HFFc6 (cell line): ENCODE measurements around the gene CXADR. TPM values are rescaled to one million over a fixed set of nuclear protein-coding genes. Genes with fewer than 3 reads are reported as not detected.

ENCODE experiments used
- DNase-seq: peaks from one replicate; pipeline ENCODE4 v3.0.0-alpha.2; 2018
- H3K27ac Mint-ChIP-seq: 2 replicates; pipeline ENCODE4 v1.8.0; 2020; ENCODE audit warnings: mild to moderate bottlenecking, mixed read lengths
- H3K27me3 Mint-ChIP-seq: 2 replicates; pipeline ENCODE4 v1.8.0; 2021; ENCODE audit warnings: mild to moderate bottlenecking, moderate library complexity, mixed read lengths; ENCODE audit not compliant: insufficient read depth
- H3K36me3 Mint-ChIP-seq: 2 replicates; pipeline ENCODE4 v1.8.0; 2021; ENCODE audit warnings: low read depth, mixed read lengths
- H3K4me1 Mint-ChIP-seq: 2 replicates; pipeline ENCODE4 v1.8.0; 2020; ENCODE audit warnings: low read depth, mixed read lengths
- H3K4me3 Mint-ChIP-seq: 2 replicates; pipeline ENCODE4 v1.8.0; 2020; ENCODE audit warnings: mild to moderate bottlenecking, moderate library complexity, mixed read lengths
- H3K9me3 Mint-ChIP-seq: 2 replicates; pipeline ENCODE4 v1.8.0; 2020; ENCODE audit warnings: mild to moderate bottlenecking, mixed read lengths
- CTCF ChIP-seq: fragments of 200-600 bp; sonication (generic); IDR thresholded peaks from 2 replicates; pipeline ENCODE4 v1.5.0; 2021; ENCODE audit warnings: antibody characterized with exemption, mild to moderate bottlenecking
- total RNA-seq, 6 experiments: library from RNA; stranded (reverse); fragmentation: NEBNext Ultra II Directional; extraction: Animal tissue kit (Norgen Biotek cat#: 25700); gene quantifications; 2 replicates in 1 of 6; 3 replicates in 5 of 6; pipeline ENCODE4 v1.2.3, GENCODE V29; 2021

The CXADR gene
- total RNA-seq, 6 experiments from 2014 or later, result 0.05 to 0.28 (median 0.09) TPM; not detected in 2

- peaks cover 6% of the 10 kb centered on the region; the same call in 1 of the 2 replicates for H3K4me1 Mint-ChIP-seq
- no peak overlapping the region for H3K27ac Mint-ChIP-seq
- H3K4me3 Mint-ChIP-seq, result no peak overlapping the region
- H3K27me3 Mint-ChIP-seq, result peaks cover 14% of the 10 kb centered on the region; the same call in 1 of the 2 replicates
- DNase-seq, result no peak
- no peak for TF ChIP-seq CTCF
- H3K9me3 Mint-ChIP-seq, result no peaks in the 10 kb centered on the region
- no peaks in the 10 kb centered on the region for H3K36me3 Mint-ChIP-seq
These were observed 26.5 kb downstream of the CXADR start for GRCh38 chr21:17539323-17539722.

DNA sequence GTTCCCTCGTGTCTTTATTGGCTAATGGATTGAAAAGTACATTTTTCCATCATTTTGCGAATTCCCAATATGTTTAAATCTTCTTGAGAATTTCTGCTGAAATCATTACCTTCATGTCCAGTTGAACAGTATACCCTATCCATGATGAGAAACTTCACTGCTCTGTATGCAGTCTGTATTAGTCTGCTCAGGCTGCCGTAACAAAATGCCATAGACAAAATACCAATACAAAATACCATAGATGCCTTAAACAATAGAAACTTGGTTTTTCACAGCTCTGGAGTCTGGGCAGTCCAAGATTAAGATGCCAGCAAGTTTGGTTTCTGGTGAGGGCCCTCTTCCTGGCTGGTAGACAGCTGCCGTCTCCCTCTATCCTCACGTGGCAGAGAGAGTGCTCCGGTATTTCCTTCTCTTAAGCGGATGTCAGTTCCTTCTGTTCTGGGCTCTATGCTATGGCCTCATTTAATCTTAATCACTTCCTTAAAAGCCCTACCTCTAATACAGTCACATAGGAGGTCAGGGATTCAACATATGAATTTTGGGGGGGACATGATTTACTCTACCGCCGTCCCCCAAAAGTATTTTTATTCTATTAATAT is 27.0 kb downstream of the CXADR start:
- DNase-seq, result no peak
- Mint-ChIP-seq H3K36me3 (no peaks in the 10 kb centered on the region), H3K27ac (no peak overlapping the region), H3K4me3 (no peak overlapping the region), H3K9me3 (no peaks in the 10 kb centered on the region), H3K4me1 (peaks cover 6% of the 10 kb centered on the region; the same call in 1 of the 2 replicates), H3K27me3 (peaks cover 14% of the 10 kb centered on the region; the same call in 1 of the 2 replicates)
- TF ChIP-seq CTCF, result no peak

DNA sequence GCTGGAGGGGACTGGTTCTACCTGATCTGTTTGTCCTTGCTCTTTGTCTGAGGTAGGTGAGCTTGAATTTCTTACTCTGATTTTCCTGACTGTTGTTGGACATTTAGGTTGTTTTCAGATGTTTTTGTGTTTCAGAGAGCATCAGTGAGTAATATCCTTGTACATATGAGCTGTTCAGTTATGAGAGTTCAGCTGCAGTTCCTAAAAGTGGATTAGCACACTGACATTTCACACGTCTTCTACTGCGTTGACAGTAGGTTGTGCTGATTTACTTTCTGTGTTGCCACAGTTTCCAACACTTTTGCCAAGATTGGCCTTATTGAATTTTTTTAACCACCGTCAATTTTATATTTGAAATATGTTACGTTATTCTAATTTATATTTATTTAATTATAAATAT is 27.7 kb downstream of the CXADR start:
- Mint-ChIP-seq H3K36me3 (no peaks in the 10 kb centered on the region), H3K9me3 (no peaks in the 10 kb centered on the region), H3K4me1 (peaks cover 6% of the 10 kb centered on the region; the same call in 1 of the 2 replicates), H3K4me3 (no peak overlapping the region), H3K27me3 (peaks cover 13% of the 10 kb centered on the region; the same call in 1 of the 2 replicates), H3K27ac (no peak overlapping the region)
- no peak for DNase-seq
- TF ChIP-seq CTCF, result no peak

DNA sequence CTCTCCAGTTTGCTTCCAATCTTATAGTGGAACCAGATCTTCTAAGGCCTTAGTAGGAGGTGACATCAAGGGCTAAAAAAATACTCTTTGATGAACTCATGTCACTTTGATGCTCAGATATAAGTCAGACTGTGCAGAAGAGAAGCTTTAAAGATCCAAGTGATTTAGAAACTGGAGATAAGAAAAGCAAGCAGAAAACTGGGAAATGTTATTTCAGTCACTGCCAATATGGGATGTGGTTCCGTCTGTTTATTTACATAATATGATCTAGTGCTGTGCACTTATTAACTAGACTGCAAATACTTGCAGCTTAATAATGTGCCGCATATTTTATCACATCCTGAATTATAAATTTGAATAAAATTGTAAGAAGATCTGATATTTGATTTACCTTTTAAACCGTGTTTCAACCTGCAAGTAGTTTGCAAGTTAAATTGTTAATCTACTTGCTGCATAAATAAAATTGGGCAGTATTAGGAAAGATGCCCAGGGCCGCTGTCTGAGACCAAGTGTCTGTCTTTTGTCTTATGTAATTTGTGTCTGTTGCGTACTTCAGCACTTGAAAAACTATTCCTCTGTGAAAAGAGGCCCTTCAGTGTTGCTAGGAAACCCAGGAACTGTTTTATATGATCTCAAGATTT is 29.6 kb downstream of the CXADR start:
- peaks cover 3% of the 10 kb centered on the region; the same call in 1 of the 2 replicates for H3K4me1 Mint-ChIP-seq
- H3K27ac Mint-ChIP-seq, result no peak overlapping the region
- peaks cover 13% of the 10 kb centered on the region; the same call in 1 of the 2 replicates for H3K27me3 Mint-ChIP-seq
- no peak overlapping the region for H3K4me3 Mint-ChIP-seq
- TF ChIP-seq CTCF, result no peak
- DNase-seq, result no peak
- H3K36me3 Mint-ChIP-seq, result no peaks in the 10 kb centered on the region
- no peaks in the 10 kb centered on the region for H3K9me3 Mint-ChIP-seq

DNA sequence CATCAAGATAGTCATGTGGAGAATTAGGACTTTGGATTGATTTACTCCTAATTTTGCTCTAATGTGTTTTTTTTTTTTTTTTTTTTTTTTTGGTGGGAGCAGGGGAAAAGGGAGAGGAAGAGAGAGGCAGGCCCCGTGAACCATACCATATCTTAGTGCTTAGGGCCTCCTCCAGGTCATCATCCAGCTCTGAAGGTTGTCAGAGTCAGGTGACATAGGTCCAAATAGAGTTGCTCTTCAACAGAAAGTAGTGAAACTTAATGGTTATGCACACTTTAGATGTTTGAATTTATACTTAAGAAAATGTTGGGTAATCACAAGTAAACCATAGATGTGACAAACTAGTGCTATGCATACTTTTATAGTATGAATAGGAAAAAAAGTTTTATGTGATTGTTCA is 32.2 kb downstream of the CXADR start:
- Mint-ChIP-seq H3K27me3 (peaks cover 11% of the 10 kb centered on the region), H3K27ac (no peak overlapping the region)

More for the DNA sequence above, 32.2 kb downstream of the CXADR start:
- DNase-seq, result no peak
- Mint-ChIP-seq H3K36me3 (no peaks in the 10 kb centered on the region), H3K9me3 (no peaks in the 10 kb centered on the region), H3K4me3 (no peak overlapping the region), H3K4me1 (no peaks in the 10 kb centered on the region)
- TF ChIP-seq CTCF, result no peak
